Renal cortical epithelial cell (primary cell): ENCODE measurements around the gene UBXN10. TPM values are rescaled to one million over a fixed set of nuclear protein-coding genes. Genes with fewer than 3 reads are reported as not detected.

Source experiments
- DNase-seq: peaks from one replicate; pipeline ENCODE4 v3.0.0-alpha.2; 2011; ENCODE audit warnings: low read depth
- total RNA-seq: library from RNA; depleted of rRNA; stranded (reverse); fragments of >200 nt; gene quantifications from 2 replicates; pipeline ENCODE4 v1.2.3, GENCODE V29; 2014

UBXN10 gene
- total RNA-seq, 1 donor from 2014 or later: 2.8 TPM

- peak; percentile 41 for DNase-seq
These were observed 33.8 kb upstream of the UBXN10 start for GRCh38 chr1:20151906-20152598.

- DNase-seq: no peak
These were observed 33.3 kb upstream of the UBXN10 start for GRCh38 chr1:20152599-20152930.

GRCh38 chr1:20153000-20153418, 32.9 kb upstream of the UBXN10 start:
- no peak for DNase-seq

- DNase-seq: no peak
These were observed 31.5 kb upstream of the UBXN10 start for GRCh38 chr1:20154301-20154831.

GRCh38 chr1:20158358-20159070, 27.4 kb upstream of the UBXN10 start:
- DNase-seq: no peak

- DNase-seq: no peak
These were observed 25.9 kb upstream of the UBXN10 start for GRCh38 chr1:20160034-20160433.

- no peak for DNase-seq
These were observed 21.1 kb upstream of the UBXN10 start for GRCh38 chr1:20164694-20165202.

- DNase-seq: no peak
These were observed 20.4 kb upstream of the UBXN10 start for GRCh38 chr1:20165522-20165951.

- DNase-seq: peak; percentile 33
These were observed 19.8 kb upstream of the UBXN10 start for GRCh38 chr1:20166051-20166450.

- DNase-seq: no peak
These were observed 18.8 kb upstream of the UBXN10 start for GRCh38 chr1:20167126-20167525.

- no peak for DNase-seq
These were observed 17.1 kb upstream of the UBXN10 start for GRCh38 chr1:20168564-20169491.

GRCh38 chr1:20169932-20170331, 16.0 kb upstream of the UBXN10 start:
- no peak for DNase-seq

GRCh38 chr1:20172033-20172590, 13.8 kb upstream of the UBXN10 start:
- no peak for DNase-seq

- DNase-seq: no peak
These were observed 10.8 kb upstream of the UBXN10 start for GRCh38 chr1:20174937-20175666.

- DNase-seq: no peak
These were observed 7.1 kb upstream of the UBXN10 start for GRCh38 chr1:20178634-20179370.

- no peak for DNase-seq
These were observed 6.3 kb upstream of the UBXN10 start for GRCh38 chr1:20179371-20180128.

GRCh38 chr1:20180129-20180843, 5.6 kb upstream of the UBXN10 start:
- DNase-seq: no peak

- DNase-seq: no peak
These were observed 5.1 kb upstream of the UBXN10 start for GRCh38 chr1:20180844-20181207.

GRCh38 chr1:20182415-20182814, 3.5 kb upstream of the UBXN10 start:
- no peak for DNase-seq
